ENCODE measurements around the gene PLEKHH2. TPM values are rescaled to one million over a fixed set of nuclear protein-coding genes. Genes with fewer than 3 reads are reported as not detected.

Gene PLEKHH2
- total RNA-seq, 2 donors from 2014 or later = 5.6 to 10.4 TPM

DNA sequence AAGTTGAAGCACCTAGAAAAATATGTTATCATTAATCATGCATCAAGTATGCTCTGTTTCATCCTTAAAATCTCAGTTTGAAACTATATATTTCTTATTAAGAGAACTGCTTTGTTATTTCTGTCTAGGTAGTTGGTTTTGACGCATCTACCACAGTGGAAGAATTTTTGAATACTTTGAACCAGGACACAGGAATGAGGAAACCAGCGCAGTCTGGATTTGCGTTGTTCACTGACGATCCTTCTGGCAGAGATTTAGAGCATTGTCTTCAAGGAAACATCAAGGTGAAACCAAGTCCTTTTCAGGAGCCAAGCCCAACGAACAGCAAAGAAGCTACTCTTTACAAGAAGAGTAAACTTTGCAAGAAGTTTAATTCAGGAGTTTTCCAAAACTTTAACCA, 106.6 kb downstream of the PLEKHH2 start:
- WGBS, 2 donors = 66 to 69% methylated on average over 5 of the region's 5 CpGs
- Histone ChIP-seq H3K4me1 (peaks cover 5% of the 10 kb centered on the region), H3K4me3 (no peak overlapping the region), H3K27me3 (no peaks in the 10 kb centered on the region), H3K36me3 (replicated peaks in 1 of 2; ENCODE audit: insufficient read depth in 1 of 2, low read depth in 2 of 2) (no peaks in the 10 kb centered on the region), H3K27ac (no peak overlapping the region), H3K9me3 (no peaks in the 10 kb centered on the region)
- DNase-seq = no peak
- ATAC-seq = no peak
- TF ChIP-seq, protein P1, sequence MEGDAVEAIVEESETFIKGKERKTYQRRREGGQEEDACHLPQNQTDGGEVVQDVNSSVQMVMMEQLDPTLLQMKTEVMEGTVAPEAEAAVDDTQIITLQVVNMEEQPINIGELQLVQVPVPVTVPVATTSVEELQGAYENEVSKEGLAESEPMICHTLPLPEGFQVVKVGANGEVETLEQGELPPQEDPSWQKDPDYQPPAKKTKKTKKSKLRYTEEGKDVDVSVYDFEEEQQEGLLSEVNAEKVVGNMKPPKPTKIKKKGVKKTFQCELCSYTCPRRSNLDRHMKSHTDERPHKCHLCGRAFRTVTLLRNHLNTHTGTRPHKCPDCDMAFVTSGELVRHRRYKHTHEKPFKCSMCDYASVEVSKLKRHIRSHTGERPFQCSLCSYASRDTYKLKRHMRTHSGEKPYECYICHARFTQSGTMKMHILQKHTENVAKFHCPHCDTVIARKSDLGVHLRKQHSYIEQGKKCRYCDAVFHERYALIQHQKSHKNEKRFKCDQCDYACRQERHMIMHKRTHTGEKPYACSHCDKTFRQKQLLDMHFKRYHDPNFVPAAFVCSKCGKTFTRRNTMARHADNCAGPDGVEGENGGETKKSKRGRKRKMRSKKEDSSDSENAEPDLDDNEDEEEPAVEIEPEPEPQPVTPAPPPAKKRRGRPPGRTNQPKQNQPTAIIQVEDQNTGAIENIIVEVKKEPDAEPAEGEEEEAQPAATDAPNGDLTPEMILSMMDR (IDR thresholded peaks at IDR 0.05) = no peak
- TF ChIP-seq POLR2A (IDR thresholded peaks at IDR 0.05) = no peak
- intact Hi-C loops (cut with DNase I) = no loop called here

DNA sequence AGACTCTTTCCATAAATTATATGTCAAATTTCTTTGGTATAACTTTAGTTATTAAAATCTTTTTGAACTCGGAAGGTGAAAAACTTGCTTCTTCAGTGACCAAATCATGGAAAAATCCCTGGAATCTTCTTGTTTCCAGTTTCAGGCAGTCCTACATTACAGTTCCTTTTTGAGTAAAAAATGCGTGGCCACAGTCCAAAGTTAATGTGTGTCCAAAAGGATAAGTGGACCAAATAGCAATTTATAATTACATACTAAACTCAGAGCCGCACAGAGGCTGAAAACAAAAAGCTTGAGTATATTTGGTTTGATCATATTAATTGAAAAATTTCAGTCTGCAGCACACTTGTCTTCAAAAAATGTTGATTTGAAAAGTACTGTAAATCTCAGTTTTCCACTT, 108.4 kb downstream of the PLEKHH2 start:
- Histone ChIP-seq H3K4me3 (no peak overlapping the region), H3K27me3 (no peaks in the 10 kb centered on the region), H3K9me3 (no peaks in the 10 kb centered on the region), H3K4me1 (peaks cover 5% of the 10 kb centered on the region), H3K27ac (peak overlapping the region in 3 of 4 donors; percentile 27 to 59 (median 44)), H3K36me3 (replicated peaks in 1 of 2; ENCODE audit: insufficient read depth in 1 of 2, low read depth in 2 of 2) (no peaks in the 10 kb centered on the region)
- TF ChIP-seq, protein P1 (IDR thresholded peaks at IDR 0.05) = no peak
- no peak for TF ChIP-seq POLR2A (IDR thresholded peaks at IDR 0.05)
- DNase-seq (peak in 2 of 4 donors; percentile 19 to 35), ATAC-seq (no peak)
- WGBS, 2 donors = 45 to 53% methylated on average over 3 of the region's 3 CpGs
- intact Hi-C loops (cut with DNase I) = no loop called here

DNA sequence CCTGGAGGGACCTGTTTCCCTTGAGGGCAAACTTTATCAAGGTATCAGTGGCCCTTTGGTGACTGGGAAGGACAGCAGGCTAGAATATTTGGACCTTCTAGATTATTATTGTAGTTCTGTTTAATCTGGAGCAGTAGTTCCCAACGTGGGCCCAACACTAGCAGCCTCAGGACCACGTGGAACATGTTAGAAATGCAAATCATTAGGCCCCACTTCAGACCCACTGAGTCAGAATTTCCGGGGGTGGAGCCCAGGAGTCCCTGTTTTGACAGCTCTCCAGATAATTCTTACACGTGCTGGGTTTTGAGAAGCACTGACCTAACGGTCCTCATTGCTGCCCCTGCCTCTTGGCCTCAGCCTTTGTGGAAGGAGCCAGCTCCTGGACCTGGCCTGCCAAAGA, 111.3 kb downstream of the PLEKHH2 start:
- DNase-seq (no peak), ATAC-seq (no peak)
- H3K4me1 ChIP-seq = peaks cover 5% of the 10 kb centered on the region
- H3K27me3 ChIP-seq = no peaks in the 10 kb centered on the region
- TF ChIP-seq, protein P1 (IDR thresholded peaks at IDR 0.05) = no peak
- H3K9me3 ChIP-seq = no peaks in the 10 kb centered on the region
- H3K4me3 ChIP-seq = no peak overlapping the region
- 60 to 68% methylated on average over 5 of the region's 5 CpGs for WGBS, 2 donors
- intact Hi-C loops (cut with DNase I) = no loop called here
- H3K27ac ChIP-seq = no peak overlapping the region
- H3K36me3 ChIP-seq (replicated peaks in 1 of 2; ENCODE audit: insufficient read depth in 1 of 2, low read depth in 2 of 2) = no peaks in the 10 kb centered on the region

DNA sequence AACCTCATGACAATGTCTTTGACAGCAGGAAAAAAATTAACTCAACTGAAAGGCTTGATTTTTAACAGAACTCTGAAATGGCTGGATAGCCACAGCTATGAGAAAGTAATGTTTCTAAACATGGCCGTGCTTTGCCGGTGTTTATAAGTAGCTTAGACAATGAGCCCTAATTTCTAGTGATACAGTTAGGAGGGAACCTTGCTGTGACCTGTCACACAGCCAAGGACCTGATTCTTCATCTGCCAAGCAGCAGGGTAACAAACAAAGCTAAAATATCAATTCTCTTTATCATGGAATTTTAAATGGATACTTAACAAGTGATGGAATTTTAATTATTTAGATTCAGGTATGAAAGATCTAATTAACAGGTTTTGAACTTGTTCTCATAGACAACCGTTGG, 112.5 kb downstream of the PLEKHH2 start:
- peaks cover 5% of the 10 kb centered on the region for H3K4me1 ChIP-seq
- no peak overlapping the region for H3K27ac ChIP-seq
- no peaks in the 10 kb centered on the region for H3K36me3 ChIP-seq (replicated peaks in 1 of 2; ENCODE audit: insufficient read depth in 1 of 2, low read depth in 2 of 2)
- H3K9me3 ChIP-seq = no peaks in the 10 kb centered on the region
- no peak for DNase-seq
- no peak for TF ChIP-seq POLR2A (IDR thresholded peaks at IDR 0.05)
- TF ChIP-seq, protein P1 (IDR thresholded peaks at IDR 0.05) = no peak
- WGBS, 2 donors = 44 to 47% methylated on average over 3 of the region's 3 CpGs
- intact Hi-C loops (cut with DNase I) = no loop called here
- H3K27me3 ChIP-seq = no peaks in the 10 kb centered on the region
- H3K4me3 ChIP-seq = no peak overlapping the region
- no peak for ATAC-seq

DNA sequence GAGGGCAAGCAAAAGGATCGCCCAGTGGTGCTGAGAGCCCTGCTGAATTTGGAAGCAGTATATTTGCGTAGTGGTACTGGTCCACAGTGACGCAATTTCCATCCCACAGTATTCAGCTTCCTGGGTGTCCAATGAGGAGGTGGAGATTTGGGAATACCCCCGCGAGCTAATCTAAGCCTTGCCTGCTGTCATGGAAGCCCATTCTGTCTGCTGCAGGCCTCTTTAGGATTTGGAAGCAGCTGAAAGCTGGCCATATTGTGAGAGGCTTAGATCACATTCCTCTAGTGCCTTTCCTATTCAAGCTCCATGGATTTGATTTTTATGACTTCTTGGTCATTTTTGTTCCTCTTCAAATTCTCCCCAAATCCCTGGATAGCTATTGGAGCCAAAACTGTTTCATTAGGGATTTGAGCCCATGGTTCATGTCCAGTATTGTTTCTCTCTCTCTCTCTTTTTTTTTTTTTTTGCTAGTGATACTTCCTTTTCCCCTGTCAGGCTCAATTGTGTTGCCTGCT, 114.5 kb downstream of the PLEKHH2 start:
- H3K4me1 ChIP-seq = no peaks in the 10 kb centered on the region
- no peak for DNase-seq
- H3K4me3 ChIP-seq = no peak overlapping the region
- no peaks in the 10 kb centered on the region for H3K9me3 ChIP-seq
- H3K27ac ChIP-seq = no peak overlapping the region
- no peaks in the 10 kb centered on the region for H3K36me3 ChIP-seq (replicated peaks in 1 of 2; ENCODE audit: insufficient read depth in 1 of 2, low read depth in 2 of 2)
- 92 to 94% methylated on average over 5 of the region's 5 CpGs for WGBS, 2 donors
- intact Hi-C loops (cut with DNase I) = no loop called here
- no peak for TF ChIP-seq POLR2A (IDR thresholded peaks at IDR 0.05)
- TF ChIP-seq, protein P1 (IDR thresholded peaks at IDR 0.05) = no peak
- no peak for ATAC-seq
- no peaks in the 10 kb centered on the region for H3K27me3 ChIP-seq

All from body of pancreas (tissue), 4 donors.